DOHH2 (cell line): ENCODE results near the gene FANCG.

Source experiments
- H3F3A ChIP-seq: fragments of 200-600 bp; sonication (generic), shearing (Covaris generic); 2 replicates; pipeline ENCODE4 v1.6.0; 2016; ENCODE audit warnings: antibody characterized with exemption, mild to moderate bottlenecking; ENCODE audit not compliant: control insufficient read depth, insufficient read depth
- H3K27ac ChIP-seq: fragments of 200-600 bp; sonication (generic); 2 replicates; pipeline ENCODE4 v1.5.1; 2014; ENCODE audit warnings: low read depth, mild to moderate bottlenecking, low read length, moderate library complexity
- H3K27me3 ChIP-seq: fragments of 200-600 bp; sonication (generic); 2 replicates; pipeline ENCODE4 v1.6.1; 2014; ENCODE audit warnings: mild to moderate bottlenecking, low read length, mixed read lengths; ENCODE audit not compliant: control insufficient read depth
- H3K36me3 ChIP-seq: fragments of 200-600 bp; sonication (generic); 2 replicates; pipeline ENCODE4 v1.6.1; 2014; ENCODE audit warnings: mild to moderate bottlenecking, low read length, moderate library complexity, mixed read lengths; ENCODE audit not compliant: control insufficient read depth
- H3K4me1 ChIP-seq: fragments of 200-600 bp; sonication (generic); 2 replicates; pipeline ENCODE4 v1.6.1; 2014; ENCODE audit warnings: mild to moderate bottlenecking, low read length, mixed read lengths; ENCODE audit not compliant: control insufficient read depth
- H3K4me2 ChIP-seq: fragments of 200-600 bp; sonication (generic); 2 replicates; pipeline ENCODE4 v1.6.0; 2014; ENCODE audit warnings: mild to moderate bottlenecking, low read length, moderate library complexity
- H3K4me3 ChIP-seq: fragments of 200-600 bp; sonication (generic); 2 replicates; pipeline ENCODE4 v1.5.1; 2014; ENCODE audit warnings: mild to moderate bottlenecking, low read length, mixed read lengths
- H3K79me2 ChIP-seq: fragments of 200-600 bp; sonication (generic); 2 replicates; pipeline ENCODE4 v1.6.1; 2014; ENCODE audit warnings: mild to moderate bottlenecking, low read length, mixed read lengths; ENCODE audit not compliant: control insufficient read depth
- H3K9me2 ChIP-seq: fragments of 200-600 bp; sonication (generic); replicated peaks from 2 replicates; pipeline ENCODE4 v1.6.1; 2014; ENCODE audit warnings: mild to moderate bottlenecking, low read length, mixed read lengths; ENCODE audit not compliant: control insufficient read depth
- H3K9me3 ChIP-seq: fragments of 200-600 bp; sonication (generic); 2 replicates; pipeline ENCODE4 v1.6.1; 2014; ENCODE audit warnings: antibody characterized with exemption, low read length, mixed read lengths; ENCODE audit not compliant: control insufficient read depth, insufficient read depth
- H4K20me1 ChIP-seq: fragments of 200-600 bp; sonication (generic); 2 replicates; pipeline ENCODE4 v1.6.0; 2014; ENCODE audit warnings: low read depth, mild to moderate bottlenecking, antibody characterized with exemption, low read length, moderate library complexity; ENCODE audit not compliant: control insufficient read depth, insufficient read depth
- CTCF ChIP-seq: fragments of 200-600 bp; sonication (generic); IDR thresholded peaks from one replicate; pipeline ENCODE4 v1.5.1; 2014; ENCODE audit warnings: antibody characterized with exemption, mild to moderate bottlenecking, low read depth, low read length; ENCODE audit not compliant: poor library complexity, severe bottlenecking
- EZH2phosphoT487 ChIP-seq: fragments of 200-600 bp; sonication (generic); IDR thresholded peaks from 2 replicates; pipeline ENCODE4 v1.6.1; 2017; ENCODE audit warnings: borderline replicate concordance, mild to moderate bottlenecking, antibody characterized with exemption, low read length, moderate library complexity, mixed read lengths

The FANCG gene

DNA sequence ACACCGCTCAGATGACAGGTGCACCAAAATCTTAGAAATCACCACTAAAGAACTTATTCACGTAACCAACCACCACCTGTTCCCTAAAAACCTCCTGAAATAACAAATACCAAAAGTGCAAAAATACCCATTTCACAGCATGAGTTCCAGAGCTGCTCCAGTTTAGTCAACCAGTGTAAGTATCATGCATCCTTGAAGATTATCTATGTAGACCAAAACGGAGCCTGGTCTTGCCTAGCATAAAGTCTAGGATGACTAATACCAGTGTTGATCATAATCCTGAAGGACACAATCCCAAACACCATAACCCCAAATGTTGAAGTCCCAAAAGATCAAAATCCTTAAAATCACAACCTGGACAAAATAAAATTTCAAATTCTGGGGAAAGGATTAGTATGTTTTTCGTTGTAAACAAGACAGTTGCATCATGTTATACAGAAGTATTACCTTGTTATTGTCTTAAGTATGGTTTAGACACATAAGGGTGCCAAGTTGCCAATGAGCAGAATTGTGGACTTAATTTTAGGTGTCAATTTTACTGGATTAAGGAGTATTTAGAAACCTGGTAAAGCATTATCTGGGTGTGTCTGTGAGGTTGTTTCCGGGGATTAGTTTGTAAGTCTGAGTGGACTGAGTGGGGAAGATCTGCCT lies 25.4 kb downstream of the FANCG start:
- no peak overlapping the region for H3K27ac ChIP-seq
- H3F3A ChIP-seq = peaks cover 7% of the 10 kb centered on the region; the same call in 1 of the 2 replicates
- no peaks in the 10 kb centered on the region for H3K27me3 ChIP-seq
- H3K4me2 ChIP-seq = no peak overlapping the region
- peaks cover 5% of the 10 kb centered on the region; the same call in 1 of the 2 replicates for H4K20me1 ChIP-seq
- no peaks in the 10 kb centered on the region for H3K9me2 ChIP-seq
- H3K36me3 ChIP-seq = peaks cover 60% of the 10 kb centered on the region
- TF ChIP-seq EZH2phosphoT487 = no peak
- no peak overlapping the region for H3K4me3 ChIP-seq
- H3K79me2 ChIP-seq = no peaks in the 10 kb centered on the region
- H3K9me3 ChIP-seq = no peaks in the 10 kb centered on the region
- no peaks in the 10 kb centered on the region for H3K4me1 ChIP-seq

DNA sequence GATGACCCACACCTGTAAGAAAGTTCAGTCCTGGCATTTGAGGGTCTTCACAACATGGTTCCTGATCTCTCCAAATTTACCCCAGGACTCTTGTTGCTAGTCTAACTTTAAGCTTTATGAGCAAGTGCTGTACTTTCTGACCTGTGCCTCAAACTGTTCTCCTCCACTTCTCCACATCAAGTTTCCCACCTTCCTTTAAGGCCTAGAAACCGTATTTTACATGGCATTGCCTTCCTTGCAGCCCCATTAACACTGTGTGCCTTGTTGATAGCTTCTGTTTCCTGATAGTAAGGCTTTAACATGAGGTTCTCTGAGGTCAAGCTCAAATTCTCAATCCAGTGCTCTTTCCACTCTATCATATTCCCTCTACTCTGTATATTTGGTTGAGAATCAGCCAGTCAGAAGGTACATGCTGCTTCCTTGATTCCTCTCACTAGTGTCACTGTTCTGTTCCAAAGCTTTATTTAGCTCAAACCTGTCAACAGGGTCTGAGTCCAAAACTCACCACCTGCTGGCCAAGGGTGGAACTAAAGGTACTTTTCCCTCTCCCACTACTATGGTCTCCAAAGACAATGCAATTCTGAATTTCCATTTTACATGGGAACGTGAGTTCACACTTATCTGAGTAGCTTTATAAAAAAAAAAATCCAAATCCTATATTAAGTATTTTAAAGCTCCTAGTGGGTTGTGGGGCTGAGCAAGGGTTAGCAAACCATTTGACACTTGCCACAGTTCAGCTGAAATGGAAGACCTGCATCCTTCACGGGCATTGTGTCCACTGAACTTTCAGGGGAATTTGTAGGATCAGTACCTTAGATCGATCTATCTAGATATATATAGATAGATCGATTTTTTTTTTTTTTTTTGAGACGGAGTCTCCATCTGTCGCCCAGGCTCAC lies 28.4 kb downstream of the FANCG start:
- Histone ChIP-seq H3F3A (peaks cover 7% of the 10 kb centered on the region; the same call in 1 of the 2 replicates), H3K36me3 (peaks cover 30% of the 10 kb centered on the region), H3K9me2 (no peaks in the 10 kb centered on the region), H3K4me3 (no peak overlapping the region), H3K27ac (no peak overlapping the region), H3K27me3 (no peaks in the 10 kb centered on the region), H4K20me1 (peaks cover 5% of the 10 kb centered on the region; the same call in 1 of the 2 replicates), H3K4me1 (no peaks in the 10 kb centered on the region), H3K9me3 (no peaks in the 10 kb centered on the region), H3K79me2 (no peaks in the 10 kb centered on the region), H3K4me2 (no peak overlapping the region)
- TF ChIP-seq EZH2phosphoT487 = no peak
- TF ChIP-seq CTCF = peak; percentile 68

GRCh38 chr9:35048511-35048910 lies 31.2 kb downstream of the FANCG start:
- H3K79me2 ChIP-seq = no peaks in the 10 kb centered on the region
- no peak for TF ChIP-seq CTCF
- TF ChIP-seq EZH2phosphoT487 = no peak
- H3K36me3 ChIP-seq = peaks cover 12% of the 10 kb centered on the region
- H3K27ac ChIP-seq = no peak overlapping the region
- peaks cover 5% of the 10 kb centered on the region; the same call in 1 of the 2 replicates for H4K20me1 ChIP-seq
- H3K4me1 ChIP-seq = no peaks in the 10 kb centered on the region
- no peaks in the 10 kb centered on the region for H3K9me2 ChIP-seq
- H3K4me3 ChIP-seq = no peak overlapping the region
- no peaks in the 10 kb centered on the region for H3K27me3 ChIP-seq
- no peaks in the 10 kb centered on the region for H3F3A ChIP-seq
- no peaks in the 10 kb centered on the region for H3K9me3 ChIP-seq
- H3K4me2 ChIP-seq = no peak overlapping the region
